Measurements from ENCODE around the gene DAD1. TPM values are rescaled to one million over a fixed set of nuclear protein-coding genes. Genes with fewer than 3 reads are reported as not detected.
"Not testable (repeated sequence)": the region's sequence is repeated elsewhere in the genome, so short reads cannot be mapped to it uniquely, and the experiment has no call there.

The DAD1 gene
- total RNA-seq (100 to 1,000 TPM; 110 to 124 TPM), polyA plus RNA-seq (100 to 1,000 TPM; 602 to 735 TPM)

DNA sequence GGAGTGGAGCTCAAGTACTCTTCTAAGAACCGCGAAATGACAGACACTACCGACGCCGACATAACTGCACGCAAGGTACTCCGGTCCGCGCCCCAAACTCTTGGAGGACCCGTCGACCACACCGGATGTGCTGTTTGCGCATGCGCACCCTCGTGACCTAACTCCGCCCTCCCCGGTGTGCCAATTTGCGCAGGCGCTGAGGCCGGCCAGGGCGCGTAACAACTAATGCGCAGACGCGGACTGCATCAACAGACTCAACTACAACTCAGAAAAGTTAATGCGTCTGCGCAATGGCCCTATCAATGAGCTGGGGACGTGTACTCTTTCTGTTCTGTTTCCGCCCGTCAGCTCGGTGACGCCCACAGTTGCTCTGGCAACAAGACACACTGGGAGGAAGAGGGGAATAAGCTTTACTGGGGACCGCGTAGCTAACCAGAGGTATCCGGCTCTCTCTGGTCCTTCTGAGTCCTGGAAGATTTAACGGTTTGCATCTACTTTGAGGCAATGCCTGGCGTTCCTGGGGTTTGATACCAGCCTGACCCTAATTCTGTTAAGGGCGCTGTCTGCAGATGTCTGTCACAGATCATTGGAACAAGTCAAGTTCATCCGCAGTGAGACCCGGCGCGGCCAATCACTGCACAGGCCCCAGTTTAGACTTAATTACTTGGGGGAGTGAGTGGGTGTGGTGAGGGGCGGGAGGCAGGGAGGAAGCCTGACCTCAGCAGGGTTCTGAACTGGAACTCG is at the start of gene DAD1:
DAD1 (minus strand) TSS at position 129 of the 744 bp plus-strand sequence; CDS start at position 62, 67 bp downstream.
- peak within 1 kb of the TSS; percentile 85 to 87 for H3K4me3 ChIP-seq (ENCODE audit: low read length in 2 of 2)
- DNase-seq, result peak; percentile 100
- ChIA-PET CTCF (ENCODE audit: partially characterized antibody) (interaction anchor here (0.7 to 10.8 kb wide), 25 partner anchors 9 to 675 kb away, joined by 3 to 174 read pairs (median 4); partner anchors contain the start of genes ABHD4, MRPL52, PRMT5 and REM2), POLR2A (ENCODE audit: partially characterized antibody) (interaction anchor here (0.6 to 13.5 kb wide), 48 partner anchors 9 to 1134 kb away, joined by 3 to 387 read pairs (median 5); partner anchors contain the start of genes ABHD4, ACIN1, AJUBA and C14orf119)
- Mint-ChIP-seq H3K4me3 (peak within 1 kb of the TSS; percentile 92 to 100 (median 97)), H3K36me3 (peaks cover 8 to 23% of the 10 kb centered on the region in 2 donors), H3K27me3 (peaks cover 2% of the 10 kb centered on the region in 2 donors), H3K4me1 (peaks cover 39 to 63% (median 51%) of the 10 kb centered on the region in 4 donors), H3K9me3 (peaks cover 0 to 5% (median 0%) of the 10 kb centered on the region in 8 donors), H3K27ac (peak within 1 kb of the TSS; percentile 99 to 100 (median 99))
- no peaks in the 10 kb centered on the region for H3K9me3 ChIP-seq (ENCODE audit: control insufficient read depth in 1 of 2, low read length in 2 of 2)
- no peaks in the 10 kb centered on the region for H3K27me3 ChIP-seq (ENCODE audit: insufficient read depth, low read length)
- intact Hi-C loops (cut with micrococcal nuclease), result loop anchor here (1.0 to 5.0 kb wide), 12 partner anchors 9 to 1078 kb away; partner anchors contain the start of genes ABHD4, ACIN1, C14orf119 and LRP10
- H3K36me3 ChIP-seq (ENCODE audit: insufficient read depth, low read length), result no peaks in the 10 kb centered on the region
- peaks cover 50% of the 10 kb centered on the region for H3K4me1 ChIP-seq (ENCODE audit: insufficient read depth, low read length)
- peak within 1 kb of the TSS; percentile 88 for H3K27ac ChIP-seq (ENCODE audit: low read depth, low read length)

GRCh38 chr14:22635980-22636379 is 47.0 kb upstream of the DAD1 start:
- H3K9me3 Mint-ChIP-seq; H3K27ac ChIP-seq (ENCODE audit: low read depth, low read length); H3K4me3 Mint-ChIP-seq; H3K4me1 Mint-ChIP-seq; H3K36me3 ChIP-seq (ENCODE audit: insufficient read depth, low read length); H3K9me3 ChIP-seq (ENCODE audit: control insufficient read depth in 1 of 2, low read length in 2 of 2); intact Hi-C loops (cut with micrococcal nuclease); POLR2A ChIA-PET (ENCODE audit: partially characterized antibody); H3K27ac Mint-ChIP-seq; H3K4me3 ChIP-seq (ENCODE audit: low read length in 2 of 2); H3K4me1 ChIP-seq (ENCODE audit: insufficient read depth, low read length); CTCF ChIA-PET (ENCODE audit: partially characterized antibody); H3K27me3 ChIP-seq (ENCODE audit: insufficient read depth, low read length); H3K36me3 Mint-ChIP-seq; H3K27me3 Mint-ChIP-seq; DNase-seq: not testable (repeated sequence)

GRCh38 chr14:22634233-22634900 is 45.3 kb upstream of the DAD1 start:
- H3K4me3 ChIP-seq (ENCODE audit: low read length in 2 of 2), result no peak overlapping the region
- ChIA-PET POLR2A (ENCODE audit: partially characterized antibody) (no interaction called here), CTCF (ENCODE audit: partially characterized antibody) (interaction anchor here (0.6 kb wide), 1 partner anchor 218 kb away, joined by 3 read pairs; no protein-coding TSS in a partner anchor)
- no peaks in the 10 kb centered on the region for H3K27me3 ChIP-seq (ENCODE audit: insufficient read depth, low read length)
- DNase-seq, result no peak
- Mint-ChIP-seq H3K4me3 (no peak overlapping the region), H3K36me3 (peaks cover 1 to 8% of the 10 kb centered on the region in 2 donors), H3K27me3 (peaks cover 5 to 6% of the 10 kb centered on the region in 2 donors), H3K27ac (no peak overlapping the region), H3K4me1 (no peaks in the 10 kb centered on the region), H3K9me3 (peaks cover 0 to 22% (median 14%) of the 10 kb centered on the region in 8 donors)
- H3K9me3 ChIP-seq (ENCODE audit: control insufficient read depth in 1 of 2, low read length in 2 of 2), result no peaks in the 10 kb centered on the region
- no peak overlapping the region for H3K27ac ChIP-seq (ENCODE audit: low read depth, low read length)
- no peaks in the 10 kb centered on the region for H3K4me1 ChIP-seq (ENCODE audit: insufficient read depth, low read length)
- intact Hi-C loops (cut with micrococcal nuclease), result no loop called here
- H3K36me3 ChIP-seq (ENCODE audit: insufficient read depth, low read length), result no peaks in the 10 kb centered on the region

DNA sequence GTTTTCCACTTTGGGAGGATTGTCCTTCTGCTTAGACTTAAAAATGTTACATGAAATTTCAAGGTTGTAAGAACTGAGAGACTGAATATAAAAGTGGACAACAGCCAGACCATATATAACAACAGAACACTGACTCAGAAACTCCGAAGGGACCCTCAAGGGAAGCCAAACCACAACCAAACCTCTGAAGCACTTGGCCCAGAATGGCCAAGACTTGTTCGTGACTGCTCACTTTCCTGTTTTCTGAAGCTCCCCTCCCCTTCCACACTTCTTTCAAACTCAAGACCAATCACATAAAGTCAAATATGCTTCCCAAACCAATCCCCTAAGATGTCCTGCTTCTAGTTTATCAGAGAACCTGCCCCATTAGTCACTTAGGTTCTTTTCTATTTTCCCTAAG is 41.5 kb upstream of the DAD1 start:
- POLR2A ChIA-PET (ENCODE audit: partially characterized antibody), result no interaction called here
- CTCF ChIA-PET (ENCODE audit: partially characterized antibody), result interaction anchor here (1.1 kb wide), 1 partner anchor 12 kb away, joined by 3 read pairs; no protein-coding TSS in a partner anchor
- no peak overlapping the region for H3K27ac Mint-ChIP-seq

DNA sequence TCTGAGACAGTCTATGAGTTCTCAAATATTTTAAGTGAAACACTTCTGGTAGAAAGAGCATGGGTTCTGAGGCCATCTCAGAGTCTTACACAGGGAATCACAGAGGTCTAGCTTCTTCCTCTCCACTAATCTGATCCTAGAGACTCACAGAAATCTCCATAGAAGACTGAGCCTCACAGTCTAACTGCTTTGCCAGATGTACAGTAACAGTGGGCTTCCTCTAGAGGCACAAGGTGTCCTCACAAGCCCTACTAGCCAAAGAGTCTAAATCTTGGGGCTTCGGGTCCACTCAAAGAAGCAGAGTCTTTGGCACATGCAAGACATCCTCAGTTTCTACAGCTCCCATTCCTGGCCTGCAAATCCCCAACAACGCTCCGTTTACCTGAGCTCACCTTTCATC is 41.0 kb upstream of the DAD1 start:
- POLR2A ChIA-PET (ENCODE audit: partially characterized antibody), result no interaction called here
- Histone ChIP-seq H3K27ac (ENCODE audit: low read depth, low read length) (no peak overlapping the region), H3K4me3 (ENCODE audit: low read length in 2 of 2) (no peak overlapping the region), H3K36me3 (ENCODE audit: insufficient read depth, low read length) (no peaks in the 10 kb centered on the region), H3K4me1 (ENCODE audit: insufficient read depth, low read length) (no peaks in the 10 kb centered on the region), H3K27me3 (ENCODE audit: insufficient read depth, low read length) (no peaks in the 10 kb centered on the region), H3K9me3 (ENCODE audit: control insufficient read depth in 1 of 2, low read length in 2 of 2) (no peaks in the 10 kb centered on the region)
- Mint-ChIP-seq H3K27ac (no peak overlapping the region), H3K27me3 (peaks cover 6 to 13% of the 10 kb centered on the region in 2 donors), H3K4me3 (no peak overlapping the region), H3K4me1 (no peaks in the 10 kb centered on the region), H3K36me3 (peaks cover 1 to 8% of the 10 kb centered on the region in 2 donors), H3K9me3 (peaks cover 0 to 24% (median 14%) of the 10 kb centered on the region in 8 donors)
- CTCF ChIA-PET (ENCODE audit: partially characterized antibody), result interaction anchor here (1.1 kb wide), 1 partner anchor 12 kb away, joined by 3 read pairs; no protein-coding TSS in a partner anchor
- no peak for DNase-seq
- intact Hi-C loops (cut with micrococcal nuclease), result no loop called here

More for the DNA sequence above, 41.5 kb upstream of the DAD1 start:
- Histone ChIP-seq H3K9me3 (ENCODE audit: control insufficient read depth in 1 of 2, low read length in 2 of 2) (no peaks in the 10 kb centered on the region), H3K4me3 (ENCODE audit: low read length in 2 of 2) (no peak overlapping the region), H3K4me1 (ENCODE audit: insufficient read depth, low read length) (no peaks in the 10 kb centered on the region), H3K36me3 (ENCODE audit: insufficient read depth, low read length) (no peaks in the 10 kb centered on the region), H3K27ac (ENCODE audit: low read depth, low read length) (no peak overlapping the region), H3K27me3 (ENCODE audit: insufficient read depth, low read length) (no peaks in the 10 kb centered on the region)
- no peak for DNase-seq
- Mint-ChIP-seq H3K9me3 (peaks cover 0 to 24% (median 14%) of the 10 kb centered on the region in 8 donors), H3K4me3 (no peak overlapping the region), H3K36me3 (peaks cover 1 to 8% of the 10 kb centered on the region in 2 donors), H3K4me1 (no peaks in the 10 kb centered on the region), H3K27me3 (peaks cover 6 to 13% of the 10 kb centered on the region in 2 donors)
- intact Hi-C loops (cut with micrococcal nuclease), result no loop called here

DNA sequence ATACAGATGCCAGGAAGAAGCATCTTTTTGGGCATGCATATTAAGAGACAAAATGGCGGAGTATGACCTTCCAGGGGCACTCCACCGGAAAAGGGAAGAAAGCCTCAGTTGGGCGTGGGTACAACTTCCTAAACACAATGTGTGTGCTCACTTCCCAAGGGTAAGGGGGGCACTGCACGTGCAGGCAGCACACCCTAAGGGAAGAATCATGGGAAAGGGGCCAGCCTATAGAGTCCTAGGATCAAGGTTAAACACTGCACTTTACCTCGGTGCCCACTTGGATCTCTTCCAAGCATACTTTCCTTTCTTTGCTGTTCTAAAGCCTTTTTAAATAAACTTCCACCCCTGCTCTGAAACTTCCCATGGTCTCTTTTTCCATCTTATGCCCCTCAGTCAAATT is 40.3 kb upstream of the DAD1 start:
- Histone ChIP-seq H3K4me1 (ENCODE audit: insufficient read depth, low read length) (no peaks in the 10 kb centered on the region), H3K27ac (ENCODE audit: low read depth, low read length) (no peak overlapping the region), H3K4me3 (ENCODE audit: low read length in 2 of 2) (no peak overlapping the region), H3K36me3 (ENCODE audit: insufficient read depth, low read length) (no peaks in the 10 kb centered on the region), H3K9me3 (ENCODE audit: control insufficient read depth in 1 of 2, low read length in 2 of 2) (no peaks in the 10 kb centered on the region), H3K27me3 (ENCODE audit: insufficient read depth, low read length) (no peaks in the 10 kb centered on the region)
- Mint-ChIP-seq H3K27me3 (peaks cover 6 to 13% of the 10 kb centered on the region in 2 donors), H3K27ac (no peak overlapping the region), H3K4me1 (no peaks in the 10 kb centered on the region), H3K9me3 (peaks cover 0 to 24% (median 14%) of the 10 kb centered on the region in 8 donors), H3K36me3 (peaks cover 1 to 8% of the 10 kb centered on the region in 2 donors), H3K4me3 (no peak overlapping the region)
- ChIA-PET POLR2A (ENCODE audit: partially characterized antibody) (no interaction called here), CTCF (ENCODE audit: partially characterized antibody) (no interaction called here)
- intact Hi-C loops (cut with micrococcal nuclease), result no loop called here
- no peak for DNase-seq
